GM12878 (cell line): ENCODE results near the gene ZNF836.

ENCODE experiments used
- CBX5 ChIP-seq: sonication (generic); IDR thresholded peaks from 2 replicates; pipeline ENCODE4 v1.6.1; 2016; ENCODE audit warnings: low read depth, moderate library complexity, mild to moderate bottlenecking, inconsistent platforms
- CEBPB ChIP-seq, 2 experiments: fragments of 150-350 bp in 1 of 2; IDR thresholded peaks; 2 replicates each; pipeline ENCODE4 v1.6.1; 2012 to 2014; ENCODE audit warnings: low read depth in 2 of 2, low read length in 2 of 2, borderline replicate concordance in 1 of 2, inconsistent platforms in 1 of 2
- CTCF ChIP-seq, 3 experiments: IDR thresholded peaks in 2 of 3; conservative IDR thresholded peaks in 1 of 3; 2 replicates each; pipeline ENCODE4 v1.5.1; 2011; ENCODE audit warnings: low read depth in 3 of 3, low read length in 3 of 3, mild to moderate bottlenecking in 3 of 3, control low read depth in 2 of 3, moderate library complexity in 2 of 3, inconsistent platforms in 1 of 3, mixed read lengths in 1 of 3; ENCODE audit not compliant: control insufficient read depth in 2 of 3, insufficient read depth in 1 of 3; ENCODE audit errors: extremely low read depth in 1 of 3
- MTA3 ChIP-seq: IDR thresholded peaks from 2 replicates; pipeline ENCODE4 v1.6.1; 2012; ENCODE audit warnings: low read length, inconsistent platforms, borderline replicate concordance
- MYC ChIP-seq: IDR thresholded peaks from 2 replicates; pipeline ENCODE4 v1.6.1; 2011; ENCODE audit warnings: mild to moderate bottlenecking, low read length, moderate library complexity, inconsistent platforms; ENCODE audit not compliant: insufficient read depth, insufficient replicate concordance, insufficient read length, severe bottlenecking
- NR2F1 ChIP-seq: fragments of 450-650 bp; conservative IDR thresholded peaks from 2 replicates; pipeline ENCODE4 v1.6.1; 2017; ENCODE audit warnings: mild to moderate bottlenecking
- POLR2A ChIP-seq: IDR thresholded peaks from 2 replicates; pipeline ENCODE4 v1.6.1; 2011; ENCODE audit warnings: low read depth, mild to moderate bottlenecking, low read length
- STAT3 ChIP-seq: IDR thresholded peaks from 2 replicates; pipeline ENCODE4 v1.6.1; 2011; ENCODE audit warnings: low read depth, low read length, improper control_type of control experiment
- TCF12 ChIP-seq: IDR thresholded peaks from 2 replicates; pipeline ENCODE4 v1.6.1; 2011; ENCODE audit warnings: low read depth, mild to moderate bottlenecking, low read length

DNA sequence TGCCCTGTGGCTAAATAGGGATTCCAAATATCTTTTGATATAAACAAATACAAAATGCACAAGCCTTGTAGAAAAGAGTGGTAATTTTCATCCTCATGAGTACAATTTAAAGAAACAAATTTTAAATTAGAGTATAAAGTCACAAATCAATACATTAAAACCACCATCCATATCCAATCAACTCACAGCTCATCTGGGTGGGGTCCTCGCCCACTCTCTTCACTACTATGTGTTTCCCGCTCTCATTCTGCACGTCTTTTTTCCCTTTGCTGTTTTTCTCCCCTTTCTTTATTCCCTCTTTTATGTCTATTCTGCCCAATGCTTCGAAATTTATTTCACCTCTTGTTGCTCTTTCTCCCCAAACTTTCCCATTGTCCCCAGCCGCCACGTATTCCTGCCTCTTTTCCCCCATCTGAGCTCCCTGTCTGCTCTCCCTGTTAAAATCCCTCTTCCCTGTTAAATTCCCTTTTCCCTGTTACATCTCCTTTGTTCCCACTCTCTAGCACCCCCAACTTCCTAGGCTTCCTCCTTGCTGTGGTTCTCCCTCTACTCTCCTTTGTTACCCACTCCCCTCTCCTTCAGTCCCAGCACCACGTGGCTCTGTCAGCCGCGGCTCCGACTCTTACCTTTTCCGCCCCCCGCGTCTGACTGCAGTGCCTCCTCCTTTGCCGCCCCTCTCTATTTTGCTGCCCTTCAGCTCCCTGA, 33.0 kb downstream of the ZNF836 start:
- TF ChIP-seq POLR2A, result no peak
- TF ChIP-seq STAT3, result no peak
- no peak for TF ChIP-seq CEBPB (IDR thresholded peaks at IDR 0.05; ENCODE audit: borderline replicate concordance in 1 of 2, low read depth in 2 of 2, low read length in 2 of 2)
- TF ChIP-seq MYC, result no peak
- TF ChIP-seq CBX5, result no peak
- TF ChIP-seq TCF12, result no peak
- TF ChIP-seq CTCF (IDR thresholded peaks at IDR 0.05 in 2 of 3, conservative IDR thresholded peaks at IDR 0.05 in 1 of 3; ENCODE audit: control insufficient read depth in 2 of 3, extremely low read depth in 1 of 3, insufficient read depth in 1 of 3, low read depth in 3 of 3, low read length in 3 of 3), result no peak
- TF ChIP-seq MTA3, result no peak
- no peak for TF ChIP-seq NR2F1
